GM12878 (cell line): ENCODE data around the gene HNF4A. TPM values are rescaled to one million over a fixed set of nuclear protein-coding genes. Genes with fewer than 3 reads are reported as not detected.

Experiments
- ATAC-seq: fragments of 200-7000 bp; cut with Tn5 transposase; 3 replicates; pipeline ENCODE4 v1.9.1; 2020; ENCODE audit warnings: mild to moderate bottlenecking, moderate library complexity
- BruUV-seq: library from RNA; stranded (reverse); fragments of 400-500 nt; replicated peaks from 2 replicates; lab custom pipeline; 2021; lab: Mats Ljungman, UMichigan
- CTCF ChIA-PET: fragments of 300-600 bp; sonication (Branson Sonifier 250); formaldehyde crosslinking; extraction: SDS; loops from one replicate; lab custom pipeline; 2021; ENCODE audit warnings: inconsistent platforms; lab: Yijun Ruan, JAX
- POLR2A ChIA-PET: fragments of 350-600 bp; formaldehyde crosslinking; extraction: SDS; loops from one replicate; lab custom pipeline; 2021; ENCODE audit warnings: inconsistent platforms; lab: Charles Lee
- RAD21 ChIA-PET: fragments of 300-600 bp; sonication (Branson Sonifier 250); formaldehyde crosslinking; loops from one replicate; lab custom pipeline; 2023; ENCODE audit warnings: antibody characterized with exemption; ENCODE audit not compliant: unreplicated experiment; lab: Charles Lee
- SMC1A ChIA-PET: fragments of 300-600 bp; sonication (Branson Sonifier 250); formaldehyde crosslinking; loops from one replicate; lab custom pipeline; 2023; ENCODE audit not compliant: unreplicated experiment, uncharacterized antibody; lab: Charles Lee
- DNase-seq: peaks from one replicate; pipeline ENCODE4 v3.0.0-alpha.2; 2011; ENCODE audit warnings: low read depth, low spot score
- FAIRE-seq: peaks from 3 replicates; lab custom pipeline; 2011; peaks lifted over from hg19 to GRCh38; lab: Jason Lieb, UNC
- H2AFZ ChIP-seq: 2 replicates; pipeline ENCODE4 v1.6.0; 2011; ENCODE audit warnings: low read depth, low read length, control low read depth; ENCODE audit not compliant: control insufficient read depth
- H3K27ac ChIP-seq: 2 replicates; pipeline ENCODE4 v1.5.1; 2011; ENCODE audit warnings: control low read depth; ENCODE audit not compliant: control insufficient read depth, insufficient read depth
- H3K27me3 ChIP-seq, 2 experiments: replicated peaks in 1 of 2; 2 replicates each; pipeline versions ENCODE4 v1.6.0 to v1.6.1; 2011; ENCODE audit warnings: low read length in 1 of 2; ENCODE audit not compliant: control insufficient read depth in 2 of 2, insufficient read depth in 2 of 2
- H3K36me3 ChIP-seq, 2 experiments: 2 replicates each; pipeline ENCODE4 v1.5.1; 2011; ENCODE audit warnings: low read length in 1 of 2; ENCODE audit not compliant: control insufficient read depth in 2 of 2, insufficient read depth in 2 of 2
- H3K4me1 ChIP-seq: 2 replicates; pipeline ENCODE4 v1.6.1; 2011; ENCODE audit warnings: mild to moderate bottlenecking, low read length, moderate library complexity, mixed read lengths; ENCODE audit not compliant: control insufficient read depth, insufficient read depth
- H3K4me2 ChIP-seq: 2 replicates; pipeline ENCODE4 v1.6.0; 2011; ENCODE audit warnings: control low read depth; ENCODE audit not compliant: control insufficient read depth, insufficient read depth
- H3K4me3 ChIP-seq: fragments of 200-600 bp; sonication (generic); 2 replicates; pipeline ENCODE4 v1.5.1; 2016
- H3K79me2 ChIP-seq: 2 replicates; pipeline ENCODE4 v1.6.0; 2011; ENCODE audit warnings: low read length; ENCODE audit not compliant: control insufficient read depth, insufficient read depth
- H3K9ac ChIP-seq: 2 replicates; pipeline ENCODE4 v1.8.0; 2011; ENCODE audit warnings: low read length, control low read depth, mixed read lengths; ENCODE audit not compliant: control insufficient read depth, insufficient read depth
- H3K9me3 ChIP-seq: replicated peaks from 3 replicates; pipeline ENCODE4 v1.5.1; 2011; ENCODE audit warnings: mild to moderate bottlenecking, low read length; ENCODE audit not compliant: control insufficient read depth, insufficient read depth
- H4K20me1 ChIP-seq: 2 replicates; pipeline ENCODE4 v1.6.0; 2011; ENCODE audit not compliant: control insufficient read depth, insufficient read depth
- BRCA1 ChIP-seq: IDR thresholded peaks from 2 replicates; pipeline ENCODE4 v1.6.1; 2011; ENCODE audit warnings: low read depth, low read length, improper control_type of control experiment
- HDGF ChIP-seq: fragments of 450-650 bp; IDR thresholded peaks from 2 replicates; pipeline ENCODE4 v1.6.1; 2016; ENCODE audit warnings: antibody characterized with exemption
- IRF5 ChIP-seq: fragments of 450-650 bp; IDR thresholded peaks from 2 replicates; pipeline ENCODE4 v1.6.1; 2017; ENCODE audit warnings: borderline replicate concordance
- MEF2A ChIP-seq: IDR thresholded peaks from 2 replicates; pipeline ENCODE4 v1.6.1; 2011; ENCODE audit warnings: low read depth, mild to moderate bottlenecking, low read length, moderate library complexity; ENCODE audit not compliant: insufficient read depth
- MYC ChIP-seq: IDR thresholded peaks from 2 replicates; pipeline ENCODE4 v1.6.1; 2011; ENCODE audit warnings: mild to moderate bottlenecking, low read length, moderate library complexity, inconsistent platforms; ENCODE audit not compliant: insufficient read depth, insufficient replicate concordance, insufficient read length, severe bottlenecking
- TBL1XR1 ChIP-seq: IDR thresholded peaks from 2 replicates; pipeline ENCODE4 v1.6.1; 2012; ENCODE audit warnings: low read depth, low read length, improper control_type of control experiment
- YBX1 ChIP-seq: fragments of 450-650 bp; IDR thresholded peaks from 2 replicates; pipeline ENCODE4 v1.6.1; 2016; ENCODE audit warnings: antibody characterized with exemption
- WGBS: methylation state at CpG from one replicate; pipeline ENCODE4 v1.1.6; 2016; ENCODE audit warnings: low lambda C conversion rate; ENCODE audit not compliant: insufficient replicate concordance, insufficient coverage; ENCODE audit errors: missing lambda C conversion rate; 5-methylcytosine and 5-hydroxymethylcytosine counted together
- in situ Hi-C: fragments of 300-500 bp; cut with MboI; formaldehyde crosslinking; loops from 9 replicates; pipeline ENCODE4 v1.14.3; 2018; ENCODE audit warnings: mixed read lengths
- intact Hi-C: fragments of 100-400 bp; cut with micrococcal nuclease; formaldehyde crosslinking; loops from one replicate; pipeline ENCODE4 v1.14.2; 2022; ENCODE audit not compliant: unreplicated experiment
- polyA plus RNA-seq, 11 experiments: library from polyadenylated mRNA; depleted of rRNA in 4 of 11; unstranded in 6 of 11; stranded (reverse) in 5 of 11; fragments of >200 nt; fragmentation: Nextera tagmentation in 4 of 11; fragmentation: Illumina TruSeq in 1 of 11; extraction: Ambion mirVana in 4 of 11; extraction: Trizol in 1 of 11; gene quantifications; 1 replicate in 1 of 11; 2 replicates in 10 of 11; pipeline versions ENCODE4 v1.2.1 to v1.2.3, GENCODE V29; 2011 to 2016; ENCODE audit warnings: inconsistent platforms in 2 of 11, missing spikeins in 2 of 11, low read depth in 1 of 11
- total RNA-seq, 4 experiments: library from RNA; depleted of rRNA in 3 of 4; stranded (reverse); fragments of >200 nt in 3 of 4; fragmentation: Illumina TruSeq in 1 of 4; extraction: Trizol in 1 of 4; gene quantifications; 2 replicates each; pipeline versions ENCODE4 v1.2.1 to v1.2.3, GENCODE V29; 2013 to 2021

HNF4A gene
- total and polyA plus RNA-seq, 10 of the 15 experiments (the other 5 are each of a cell fraction or from before 2014, with no cell fraction given), result 0.21 TPM; not detected in 9

GRCh38 chr20:44306927-44307326, 48.6 kb upstream of the HNF4A start:
- TF ChIP-seq BRCA1, result no peak
- no peak for TF ChIP-seq YBX1
- no peak for TF ChIP-seq IRF5
- no peak for TF ChIP-seq MYC
- TF ChIP-seq TBL1XR1, result no peak
- no peak for TF ChIP-seq MEF2A
- no peak for TF ChIP-seq HDGF
- CTCF ChIA-PET, result no interaction called here
- POLR2A ChIA-PET, result no interaction called here
- peaks cover 6% of the 10 kb centered on the region; the same call in 1 of the 2 replicates for H3K79me2 ChIP-seq
- BruUV-seq, result no TSS peak
- H3K27ac ChIP-seq, result no peak overlapping the region
- H3K4me3 ChIP-seq, result no peak overlapping the region
- WGBS, result 85% methylated on average over 9 of the region's 9 CpGs
- ATAC-seq (no peak), FAIRE-seq (no peak), DNase-seq (no peak)
- in situ Hi-C loops, result no loop called here
- intact Hi-C loops, result no loop called here
- H3K9ac ChIP-seq, result no peak overlapping the region
- H3K4me2 ChIP-seq, result no peak overlapping the region
- H2AFZ ChIP-seq, result no peak overlapping the region
- H4K20me1 ChIP-seq, result no peaks in the 10 kb centered on the region
- no peaks in the 10 kb centered on the region for H3K27me3 ChIP-seq
- H3K4me1 ChIP-seq, result no peaks in the 10 kb centered on the region
- H3K36me3 ChIP-seq, result 0 out of 4 replicates have a peak, but pooled peaks cover 0 to 2% of the 10 kb centered on the region in 2 experiments
- RAD21 ChIA-PET, result no interaction called here
- no peaks in the 10 kb centered on the region for H3K9me3 ChIP-seq
- SMC1A ChIA-PET, result no interaction called here
